GM19035 (cell line): ENCODE data around the gene CENPM.

ENCODE experiments used
- ATAC-seq: cut with Tn5 transposase; IDR thresholded peaks from one replicate; pipeline ENCODE4 v1.9.1; 2021; ENCODE audit not compliant: unreplicated experiment

Gene CENPM

DNA sequence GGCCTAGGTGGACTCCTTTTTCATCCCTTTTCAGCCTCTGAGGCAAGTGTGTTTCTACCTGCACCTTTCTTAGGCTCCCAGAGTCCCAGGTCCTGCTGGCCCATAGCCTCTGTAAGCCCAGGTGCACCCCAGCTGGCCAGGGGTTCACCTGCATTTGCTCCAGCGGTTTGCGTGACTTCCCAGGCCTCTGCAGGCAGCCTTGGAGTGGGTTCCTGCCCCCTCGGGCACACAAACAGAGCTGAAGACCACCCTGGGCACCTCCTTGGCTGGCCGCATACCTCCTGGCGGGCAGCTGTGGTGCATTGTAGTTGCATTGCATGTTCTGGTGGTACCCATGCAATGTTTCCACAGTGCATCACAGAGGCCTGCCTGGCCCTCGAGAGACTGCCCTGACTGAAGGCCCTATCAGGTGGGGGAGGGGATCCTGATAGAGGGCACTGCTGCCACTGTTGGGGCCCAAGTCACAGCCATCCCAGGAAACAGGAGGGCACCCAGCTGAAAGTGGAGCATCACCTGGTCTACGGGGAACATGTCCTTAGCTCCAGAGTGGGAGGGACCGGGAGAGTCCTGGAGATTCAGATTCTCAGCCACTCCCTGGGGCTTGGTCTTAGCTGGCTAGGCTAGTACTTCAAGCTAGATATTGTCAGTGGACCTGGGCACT is 46.2 kb downstream of the CENPM start:
- no peak for ATAC-seq

- ATAC-seq: no peak
Observed at GRCh38 chr22:41899992-41900651, 46.8 kb downstream of the CENPM start.

DNA sequence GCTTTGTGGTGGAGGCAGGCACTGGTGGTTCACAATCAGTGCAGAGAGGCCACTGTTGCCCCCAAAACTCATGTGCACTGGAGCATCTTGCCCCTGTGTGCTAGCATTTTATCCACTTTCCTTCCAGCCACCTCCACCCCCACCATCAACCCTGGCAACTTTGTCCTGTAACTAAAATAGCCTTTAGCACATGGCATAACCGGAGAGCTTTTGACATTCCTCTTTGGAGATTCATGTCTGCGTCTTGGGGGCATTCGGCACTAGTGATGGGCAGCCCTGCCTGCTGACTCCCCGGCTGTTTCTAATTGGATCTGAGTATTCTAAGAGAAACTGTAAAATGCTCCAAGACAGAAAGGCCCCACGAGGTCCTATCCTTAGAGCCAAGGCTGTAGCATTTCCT is 47.8 kb downstream of the CENPM start:
- no peak for ATAC-seq

DNA sequence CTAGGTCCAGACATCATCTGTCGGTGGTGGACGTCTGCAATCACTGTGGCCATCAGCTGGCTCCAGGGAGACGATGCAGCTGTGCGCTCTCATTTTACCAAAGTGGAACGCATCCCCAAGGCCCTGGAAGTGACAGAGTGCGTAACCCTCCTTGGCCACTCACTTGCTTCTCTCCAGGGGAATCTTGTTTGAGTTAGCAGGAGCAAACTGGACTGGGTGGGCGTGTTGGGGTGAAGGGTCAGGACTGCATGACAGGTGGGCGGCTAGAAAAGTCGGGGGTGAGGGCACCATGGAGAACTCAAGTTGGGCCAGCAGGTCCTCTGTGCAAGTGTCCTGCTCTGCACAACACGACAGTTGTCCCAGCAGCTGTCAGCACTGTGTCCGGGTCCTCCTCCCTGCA is 48.3 kb downstream of the CENPM start:
- no peak for ATAC-seq

DNA sequence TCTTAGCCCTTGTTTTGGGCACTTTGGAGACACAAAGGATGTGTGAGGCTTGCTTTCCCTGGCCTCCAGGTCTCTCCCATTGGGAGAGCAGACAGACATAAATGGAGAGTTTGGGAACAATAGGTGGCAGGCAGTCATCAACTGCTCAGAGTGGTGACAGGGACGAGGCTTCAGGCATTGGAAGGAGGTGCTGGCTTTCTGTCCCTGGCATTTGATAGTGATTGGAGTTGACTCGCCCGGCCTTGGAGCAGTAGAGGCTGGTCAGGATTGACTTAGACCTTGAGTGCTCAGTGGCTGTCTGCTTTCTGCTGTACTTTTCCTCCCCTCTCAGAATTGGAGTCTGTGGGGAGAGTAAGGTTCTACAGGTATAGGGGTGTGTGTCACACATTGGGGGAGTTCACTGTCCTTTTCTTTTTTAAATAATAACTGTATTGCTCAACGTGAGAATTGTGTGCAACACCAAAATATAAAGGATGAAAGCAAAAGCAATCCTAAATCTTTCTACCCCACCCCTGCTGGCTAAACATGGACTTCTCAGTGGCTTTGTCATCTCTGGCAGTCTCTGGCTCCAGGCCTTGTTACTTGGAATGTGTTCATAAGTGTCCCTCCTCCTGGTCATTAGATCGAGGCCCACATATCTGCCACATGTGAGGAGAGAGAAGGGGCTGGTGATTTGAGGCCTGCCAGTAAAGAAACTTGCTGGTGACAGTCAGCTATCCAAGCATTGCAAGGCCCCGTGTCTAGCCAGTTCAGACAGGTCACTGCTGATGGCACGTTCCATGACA is 53.2 kb downstream of the CENPM start:
- ATAC-seq: no peak

- no peak for ATAC-seq
Observed at GRCh38 chr22:41892721-41893120, 54.2 kb downstream of the CENPM start.

DNA sequence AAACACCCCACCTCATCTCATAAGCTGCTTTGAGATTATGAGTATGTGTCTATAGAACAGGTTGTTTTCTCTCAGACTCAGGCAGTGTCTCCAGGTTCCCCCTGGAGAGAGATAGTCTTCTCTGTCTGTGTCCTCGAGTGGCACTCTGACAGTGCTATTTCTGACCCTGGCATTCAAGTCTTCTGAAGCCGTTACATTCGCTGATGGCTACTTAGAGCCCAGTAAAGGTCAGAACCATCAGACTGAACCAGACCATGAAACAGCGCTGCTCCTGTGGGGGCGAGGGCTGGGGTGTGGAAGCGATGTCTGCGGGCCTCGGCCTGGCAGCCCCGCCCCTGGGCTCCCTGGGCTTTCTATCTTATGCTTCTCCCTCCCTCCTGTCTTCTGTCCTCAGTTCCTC is 55.5 kb downstream of the CENPM start:
- no peak for ATAC-seq
